ENCODE data around the gene PIEZO2.
"Not testable (repeated sequence)": the region's sequence is repeated elsewhere in the genome, so short reads cannot be mapped to it uniquely, and the experiment has no call there.

Gene PIEZO2

DNA sequence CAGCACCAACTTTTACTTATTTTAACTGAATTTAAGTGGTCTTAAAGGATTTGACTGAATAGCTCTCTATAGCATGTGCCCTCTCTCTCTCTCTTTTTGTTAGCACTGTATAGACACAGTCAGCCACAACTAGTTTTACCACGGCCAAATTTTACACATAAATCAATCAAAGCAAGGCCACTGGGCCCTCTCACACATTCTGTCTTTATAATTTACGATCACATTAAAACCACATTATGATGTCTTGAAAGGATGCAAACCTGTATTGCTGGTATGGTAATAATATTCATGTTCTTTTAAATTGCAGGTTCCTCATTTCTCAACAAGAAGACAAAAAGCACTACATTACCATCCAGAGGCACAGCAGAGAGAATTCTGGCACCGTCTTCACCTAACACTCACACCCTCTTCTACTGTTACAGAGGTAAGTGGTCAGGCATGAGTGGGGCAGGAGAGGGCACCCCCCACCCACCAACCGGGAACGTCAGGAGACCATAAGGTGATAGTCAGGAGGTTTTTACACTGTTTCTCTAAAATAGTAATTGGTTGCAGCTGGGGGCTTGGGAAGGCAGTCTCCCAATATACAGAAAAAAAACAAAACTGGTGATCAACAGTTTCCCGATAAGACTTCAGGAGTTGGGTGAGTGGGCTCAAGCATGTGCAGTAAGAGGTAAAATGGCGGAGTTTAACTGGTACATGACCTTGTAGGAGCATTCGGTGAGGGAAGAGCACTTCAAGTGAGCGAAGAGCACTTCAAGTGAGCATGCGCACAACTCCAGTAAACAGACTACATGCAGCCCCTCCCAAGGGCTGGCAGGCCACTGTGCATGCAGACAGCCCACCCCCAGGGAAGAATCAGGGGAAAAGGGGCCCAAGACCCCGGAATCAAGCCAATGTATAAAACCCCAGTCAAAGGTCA is 296.7 kb downstream of the PIEZO2 start:
- in situ Hi-C loops (cut with HindIII; ENCODE audit: low sequenced_read_pairs) = loop anchor here (5.0 kb wide), 1 partner anchor 300 kb away; no protein-coding TSS in a partner anchor

- in situ Hi-C loops (cut with HindIII; ENCODE audit: low sequenced_read_pairs) = loop anchor here (5.0 kb wide), 1 partner anchor 300 kb away; no protein-coding TSS in a partner anchor
These were observed 297.5 kb downstream of the PIEZO2 start for GRCh38 chr18:10851824-10852319.

- in situ Hi-C loops (cut with HindIII; ENCODE audit: low sequenced_read_pairs) = loop anchor here (5.0 kb wide), 1 partner anchor 301 kb away; no protein-coding TSS in a partner anchor
These were observed 298.5 kb downstream of the PIEZO2 start for GRCh38 chr18:10850840-10851239.

- in situ Hi-C loops (cut with HindIII; ENCODE audit: low sequenced_read_pairs) = loop anchor here (5.0 kb wide), 1 partner anchor 302 kb away; no protein-coding TSS in a partner anchor
These were observed 299.2 kb downstream of the PIEZO2 start for GRCh38 chr18:10850216-10850615.

- in situ Hi-C loops (cut with HindIII; ENCODE audit: low sequenced_read_pairs) = no loop called here
These were observed 301.5 kb downstream of the PIEZO2 start for GRCh38 chr18:10847907-10848306.

GRCh38 chr18:10847408-10847790 is 302.0 kb downstream of the PIEZO2 start:
- in situ Hi-C loops (cut with HindIII; ENCODE audit: low sequenced_read_pairs) = no loop called here

DNA sequence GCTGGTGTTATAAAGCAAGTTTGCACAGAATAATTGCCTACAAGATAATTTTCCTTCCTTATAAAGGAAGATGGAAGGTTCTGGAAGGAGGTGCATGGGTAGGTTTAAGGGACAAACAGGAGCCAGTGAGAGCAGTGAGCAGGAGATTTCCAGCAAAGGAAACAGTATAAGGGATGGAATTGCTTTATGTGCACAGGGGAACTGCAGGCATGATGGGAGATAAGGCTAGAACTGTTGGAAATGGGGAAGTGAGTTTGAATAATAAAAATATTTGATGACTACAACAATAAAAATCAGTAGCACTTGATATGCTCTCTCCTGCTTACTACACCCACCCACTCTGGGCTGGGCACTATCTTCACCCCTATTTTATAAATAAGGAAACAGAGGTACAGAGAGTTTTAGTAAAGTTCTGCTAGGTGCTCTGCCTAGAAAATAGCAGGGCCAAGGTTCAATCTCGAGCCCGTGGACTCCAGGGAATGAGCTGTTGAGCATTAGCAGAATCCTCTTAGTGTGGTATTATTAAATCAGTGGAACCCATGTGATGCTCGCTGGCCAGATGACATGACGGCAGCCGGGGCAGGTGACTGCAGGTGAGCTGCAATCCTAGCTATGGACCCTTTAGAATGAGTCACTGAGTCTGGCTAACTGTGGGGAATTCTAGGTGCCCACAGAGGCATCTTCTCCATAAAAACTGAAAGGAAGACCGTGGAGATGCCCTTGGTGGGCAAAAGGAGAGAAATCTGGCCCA is 302.5 kb downstream of the PIEZO2 start:
- in situ Hi-C loops (cut with HindIII; ENCODE audit: low sequenced_read_pairs) = no loop called here

- in situ Hi-C loops (cut with HindIII; ENCODE audit: low sequenced_read_pairs) = not testable (repeated sequence)
These were observed 303.3 kb downstream of the PIEZO2 start for GRCh38 chr18:10846035-10846434.

GRCh38 chr18:10843565-10843964 is 305.8 kb downstream of the PIEZO2 start:
- in situ Hi-C loops (cut with HindIII; ENCODE audit: low sequenced_read_pairs) = no loop called here

- in situ Hi-C loops (cut with HindIII; ENCODE audit: low sequenced_read_pairs) = no loop called here
These were observed 306.5 kb downstream of the PIEZO2 start for GRCh38 chr18:10842861-10843260.

GRCh38 chr18:10842371-10842770 is 307.0 kb downstream of the PIEZO2 start:
- in situ Hi-C loops (cut with HindIII; ENCODE audit: low sequenced_read_pairs) = no loop called here

DNA sequence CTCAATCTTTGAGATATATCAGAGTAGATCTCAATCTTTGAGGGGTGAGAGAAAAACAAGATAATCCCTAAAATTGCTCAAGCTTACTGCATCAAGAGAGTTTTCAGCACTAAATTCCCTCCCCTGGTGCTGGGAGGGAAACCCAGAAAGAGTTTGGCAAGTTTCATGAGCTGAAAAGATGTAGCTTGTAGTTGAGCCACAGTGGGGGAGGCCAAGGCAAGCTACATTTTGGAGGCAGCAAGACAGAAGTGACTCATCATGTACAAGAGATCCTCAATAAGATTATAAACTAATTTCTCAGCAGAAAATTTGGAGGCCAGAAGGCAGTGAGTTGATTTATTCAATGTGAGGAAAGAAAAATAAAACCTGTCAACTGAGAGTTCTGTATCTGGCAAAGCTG is 308.2 kb downstream of the PIEZO2 start:
- in situ Hi-C loops (cut with HindIII; ENCODE audit: low sequenced_read_pairs) = no loop called here

DNA sequence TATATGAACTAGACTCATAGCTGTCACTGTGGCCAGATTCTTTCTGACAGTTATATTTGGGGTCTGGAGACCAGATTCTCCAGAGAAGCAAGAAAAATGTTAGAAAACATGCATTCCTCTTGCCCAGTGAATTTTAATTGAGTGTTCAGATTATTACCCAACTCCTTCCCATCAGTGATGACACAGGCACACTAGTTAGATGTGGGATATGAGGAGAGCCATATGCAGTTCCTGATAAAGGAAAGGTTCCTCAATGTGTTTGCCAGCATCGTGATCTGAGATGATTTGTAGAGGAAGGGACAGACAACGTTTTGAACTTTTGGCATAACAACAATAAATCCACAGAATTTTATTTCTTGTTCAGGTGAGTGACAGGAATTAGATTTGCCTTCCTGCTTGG is 308.6 kb downstream of the PIEZO2 start:
- in situ Hi-C loops (cut with HindIII; ENCODE audit: low sequenced_read_pairs) = no loop called here

- in situ Hi-C loops (cut with HindIII; ENCODE audit: low sequenced_read_pairs) = no loop called here
These were observed 309.9 kb downstream of the PIEZO2 start for GRCh38 chr18:10839421-10839820.

- in situ Hi-C loops (cut with HindIII; ENCODE audit: low sequenced_read_pairs) = no loop called here
These were observed 310.8 kb downstream of the PIEZO2 start for GRCh38 chr18:10838553-10838952.

DNA sequence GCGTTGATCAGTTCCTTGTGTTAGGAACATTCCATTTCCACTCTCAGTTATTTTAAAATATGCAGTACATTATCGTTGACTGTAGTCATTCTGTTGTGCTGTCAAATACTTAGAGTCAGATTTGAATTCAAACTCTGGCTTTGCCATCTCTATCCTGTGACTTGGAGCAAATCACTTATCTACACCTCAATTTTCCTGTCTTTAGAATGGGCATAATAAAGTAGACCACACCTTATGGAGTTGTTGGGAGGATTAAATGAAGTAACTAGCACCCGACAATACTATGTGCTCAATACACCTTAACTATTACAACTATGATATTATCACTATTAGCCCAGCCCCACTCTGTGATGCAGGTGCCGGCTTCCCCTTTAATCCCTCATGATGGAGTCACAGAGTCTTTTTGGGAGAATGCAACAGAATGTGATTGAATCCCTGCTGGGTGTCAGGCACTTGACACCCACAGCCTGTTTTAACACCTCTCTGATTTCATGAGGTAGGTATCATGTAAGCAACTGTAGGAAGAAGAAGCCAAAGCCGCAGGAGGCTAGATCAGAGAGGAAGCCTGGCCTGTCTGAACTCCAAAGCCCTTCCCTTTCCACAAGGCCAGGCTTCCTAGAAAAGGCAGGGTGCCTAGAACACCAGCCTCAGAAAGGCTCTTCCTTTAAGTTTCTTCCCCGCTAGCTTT is 315.1 kb downstream of the PIEZO2 start:
- in situ Hi-C loops (cut with HindIII; ENCODE audit: low sequenced_read_pairs) = no loop called here

DNA sequence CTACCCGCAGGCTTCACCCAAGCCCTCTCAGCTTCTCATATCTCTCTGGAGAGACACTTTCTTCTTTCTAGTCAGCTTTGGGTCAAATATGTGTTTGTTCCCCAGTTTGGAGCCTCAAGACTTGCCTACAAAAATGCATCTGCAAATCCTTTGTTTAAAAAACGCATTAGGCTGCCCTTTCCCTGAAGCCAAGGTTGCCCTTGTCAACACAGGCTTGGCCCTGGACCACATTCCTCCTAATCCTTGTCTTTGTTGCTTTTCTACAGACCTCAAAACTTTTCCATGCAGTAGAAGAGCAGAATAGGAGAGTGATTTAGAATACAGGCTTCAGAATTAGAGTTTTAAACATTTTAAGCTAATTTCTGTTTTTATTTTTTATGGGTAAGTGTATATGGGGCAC is 315.7 kb downstream of the PIEZO2 start:
- in situ Hi-C loops (cut with HindIII; ENCODE audit: low sequenced_read_pairs) = no loop called here

DNA sequence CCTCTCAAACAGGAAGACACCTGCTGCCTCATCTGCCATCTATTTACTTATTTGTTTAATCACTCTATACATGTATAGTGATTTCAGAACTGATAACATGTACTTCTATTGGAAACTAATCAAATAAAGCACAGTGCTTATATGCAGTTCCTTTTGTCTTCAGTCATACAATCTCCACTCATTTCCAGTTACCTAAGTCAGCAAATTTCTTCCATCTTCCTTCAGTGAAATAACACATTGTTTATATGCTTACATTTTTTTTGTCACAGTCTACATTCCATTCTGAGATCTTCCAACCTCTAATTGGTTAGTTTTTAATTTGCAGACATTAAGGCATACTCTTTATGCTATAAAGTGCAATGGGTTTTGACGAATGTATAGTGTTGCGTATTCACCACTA is 323.0 kb downstream of the PIEZO2 start:
- in situ Hi-C loops (cut with HindIII; ENCODE audit: low sequenced_read_pairs) = no loop called here

DNA sequence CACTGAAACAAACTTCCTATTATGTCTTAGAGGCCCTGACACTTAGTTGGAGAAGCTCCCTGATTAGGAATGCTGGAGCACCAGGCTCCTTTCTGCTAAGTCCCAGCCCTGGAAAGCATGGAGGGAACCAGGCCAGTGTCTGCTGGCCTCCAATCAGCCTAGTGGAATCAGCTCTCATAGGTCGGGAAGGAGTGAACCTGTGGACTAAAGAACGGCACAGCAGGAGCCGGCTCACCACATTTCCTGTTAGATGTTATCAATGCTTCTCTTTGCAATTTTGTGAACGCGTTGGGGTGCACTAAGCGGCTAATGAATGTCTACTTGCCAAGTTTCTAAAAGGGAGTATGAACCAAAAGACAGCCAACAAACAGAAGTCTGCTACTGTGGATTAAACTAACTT is 326.9 kb downstream of the PIEZO2 start:
- in situ Hi-C loops (cut with HindIII; ENCODE audit: low sequenced_read_pairs) = no loop called here

DNA sequence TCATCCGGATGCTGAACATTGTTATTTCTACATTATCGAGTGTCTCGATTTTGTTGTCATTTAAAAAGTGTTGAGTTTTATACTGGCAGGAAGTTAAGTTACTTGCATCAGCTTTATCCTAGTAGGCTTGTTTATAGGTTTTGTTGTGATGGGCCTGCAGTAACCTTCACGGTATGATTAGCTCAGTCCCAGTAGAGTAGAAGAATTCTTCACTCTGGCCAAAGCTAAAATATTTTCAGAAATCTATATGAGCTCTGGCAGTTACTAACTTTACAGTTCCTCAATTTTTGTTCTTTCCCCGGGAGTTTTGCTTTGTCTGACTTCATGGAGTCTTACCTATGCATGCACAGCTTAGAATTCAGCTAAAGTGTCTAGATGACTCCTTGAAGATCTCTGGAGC is 328.7 kb downstream of the PIEZO2 start:
- in situ Hi-C loops (cut with HindIII; ENCODE audit: low sequenced_read_pairs) = no loop called here

DNA sequence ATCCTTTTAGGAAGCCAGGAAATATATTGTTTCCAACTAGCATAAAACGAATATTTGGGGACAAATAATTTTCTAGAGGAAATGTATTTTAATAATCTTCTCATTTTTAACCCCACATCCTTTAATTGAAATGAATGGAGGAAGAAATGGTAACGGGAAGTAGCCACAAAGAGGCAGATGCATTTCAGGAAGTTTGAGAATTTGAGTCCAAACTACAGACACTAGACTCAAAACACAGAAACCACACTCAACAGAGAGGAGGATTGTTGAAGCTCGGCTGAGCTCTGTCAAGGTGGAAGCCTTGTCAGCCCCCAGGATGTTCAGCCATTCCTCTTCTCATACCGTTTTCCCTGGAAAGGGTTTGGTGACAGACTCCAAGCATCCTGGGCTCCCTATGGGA is 335.0 kb downstream of the PIEZO2 start:
- in situ Hi-C loops (cut with HindIII; ENCODE audit: low sequenced_read_pairs) = no loop called here
